HG03520 (cell line): ENCODE results near the gene RANBP10.

Experiments used
- ATAC-seq: cut with Tn5 transposase; IDR thresholded peaks from one replicate; pipeline ENCODE4 v1.9.1; 2021; ENCODE audit warnings: mild to moderate bottlenecking, moderate library complexity; ENCODE audit not compliant: unreplicated experiment

RANBP10 gene

DNA sequence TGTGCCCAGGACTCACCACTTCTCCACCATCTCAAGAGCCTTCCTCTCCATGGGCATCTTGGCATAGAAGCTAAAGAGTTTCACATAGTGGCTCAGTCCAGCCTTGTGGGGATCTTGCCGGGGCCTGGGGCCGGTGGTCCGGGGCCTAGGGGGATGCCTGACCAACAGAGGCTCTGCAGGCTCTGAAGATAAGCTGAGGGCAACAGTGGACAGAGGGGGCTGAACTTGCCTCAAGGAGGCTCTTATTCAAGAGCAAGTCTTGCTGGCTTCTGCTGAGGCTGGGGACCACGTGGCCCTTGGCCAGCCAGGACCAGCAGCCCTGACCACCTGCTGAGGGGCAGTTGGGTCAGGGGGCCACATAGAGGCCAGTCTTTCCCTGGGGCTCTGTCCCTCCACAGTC is 22.3 kb upstream of the RANBP10 start:
- ATAC-seq, result no peak

DNA sequence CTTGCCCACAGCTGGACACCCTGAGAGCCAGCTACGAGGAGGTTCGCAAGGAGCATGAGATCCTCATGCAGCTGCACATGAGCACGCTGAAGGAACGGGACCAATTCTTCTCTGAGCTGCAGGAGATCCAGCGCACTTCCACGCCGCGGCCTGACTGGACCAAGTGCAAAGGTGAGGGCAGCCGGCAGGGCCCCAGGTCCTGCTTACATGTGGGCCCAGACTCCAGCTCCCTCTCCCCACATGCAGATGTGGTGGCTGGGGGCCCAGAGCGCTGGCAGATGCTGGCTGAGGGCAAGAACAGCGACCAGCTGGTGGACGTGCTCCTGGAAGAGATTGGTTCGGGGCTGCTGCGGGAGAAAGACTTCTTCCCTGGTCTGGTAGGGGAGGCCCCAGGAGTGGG is 19.5 kb upstream of the RANBP10 start:
- ATAC-seq, result no peak

DNA sequence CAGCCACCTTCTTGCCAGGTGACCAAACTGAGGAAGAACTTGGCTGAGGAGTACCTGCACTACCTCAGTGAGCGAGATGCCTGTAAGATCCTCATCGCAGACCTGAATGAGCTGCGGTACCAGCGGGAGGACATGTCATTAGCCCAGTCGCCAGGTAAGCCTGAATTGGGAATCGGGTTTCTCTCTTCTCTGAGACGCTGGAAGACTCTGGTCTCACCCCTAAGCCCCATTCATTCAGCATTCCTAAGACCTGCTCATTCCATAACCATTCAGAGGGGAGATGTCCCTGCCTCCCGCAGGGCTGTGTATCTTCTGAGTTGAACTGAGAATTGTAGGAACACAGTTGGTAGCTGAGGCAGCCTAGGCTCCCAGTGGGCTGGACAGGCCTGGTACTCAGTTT is 18.8 kb upstream of the RANBP10 start:
- no peak for ATAC-seq

DNA sequence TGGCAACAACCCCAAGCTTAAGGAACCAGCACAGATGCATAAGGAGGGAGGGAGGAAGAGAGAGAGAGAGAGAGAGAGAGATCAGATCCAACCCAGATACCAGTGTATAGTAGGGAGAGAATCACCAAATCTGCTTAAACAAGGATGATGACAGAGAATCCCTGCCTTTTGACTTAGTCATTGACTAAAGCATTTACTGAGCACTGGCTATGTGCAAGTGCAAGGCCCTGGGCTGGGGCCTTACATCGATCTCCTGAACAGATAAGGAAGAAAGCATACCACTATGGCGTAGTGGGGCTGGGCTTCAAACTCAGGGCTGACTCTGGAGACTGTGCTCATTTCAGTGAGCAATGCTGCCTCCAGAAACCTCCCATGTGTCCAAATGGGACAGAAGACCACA is 16.2 kb upstream of the RANBP10 start:
- ATAC-seq, result no peak

DNA sequence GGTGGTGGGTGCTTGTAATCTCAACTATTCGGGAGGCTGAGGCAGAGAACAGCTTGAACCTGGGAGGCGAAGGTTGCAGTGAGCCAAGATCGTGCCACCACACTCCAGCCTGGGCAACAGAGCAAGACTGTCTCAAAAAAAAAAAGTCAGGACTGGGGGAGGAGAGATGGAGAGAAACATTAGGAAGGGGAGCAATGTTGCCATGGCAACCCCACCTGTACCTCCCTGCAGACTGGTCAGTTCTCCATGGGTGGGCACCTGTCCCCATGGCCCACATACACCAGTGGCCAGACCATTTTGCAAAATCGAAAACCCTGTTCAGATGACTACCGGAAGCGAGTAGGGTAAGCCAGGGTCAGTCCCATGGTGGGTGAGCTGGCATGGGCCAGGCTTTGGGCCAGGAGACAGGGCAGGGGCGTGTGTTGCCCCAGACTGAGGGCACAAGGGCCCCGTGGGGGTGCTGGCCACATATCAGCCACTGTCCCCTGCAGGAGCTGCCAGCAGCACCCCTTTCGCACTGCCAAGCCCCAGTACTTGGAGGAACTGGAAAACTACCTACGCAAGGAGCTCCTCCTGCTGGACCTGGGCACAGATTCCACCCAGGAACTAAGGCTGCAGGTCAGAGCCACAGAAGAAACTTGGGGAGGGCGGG is 14.4 kb upstream of the RANBP10 start:
- no peak for ATAC-seq

DNA sequence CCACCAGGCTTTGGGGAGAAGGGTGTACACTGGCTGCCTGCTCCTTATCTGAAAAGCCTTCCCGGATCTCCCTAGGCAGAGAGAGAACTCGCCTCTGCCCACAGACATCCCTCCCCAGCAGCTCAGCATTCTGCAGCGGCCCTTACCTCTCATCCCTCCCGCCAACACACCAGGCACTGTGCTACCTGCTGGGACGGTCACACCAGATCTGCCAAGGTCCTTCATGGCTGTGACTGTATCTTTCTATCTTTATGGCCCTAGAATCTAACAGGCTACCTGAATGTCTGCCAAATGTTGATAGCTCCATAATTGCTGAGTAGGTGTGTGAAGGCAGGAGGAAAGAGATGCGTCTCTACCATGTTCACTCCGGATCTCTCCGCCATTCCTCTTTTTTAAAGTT is 8.2 kb upstream of the RANBP10 start:
- ATAC-seq, result no peak

DNA sequence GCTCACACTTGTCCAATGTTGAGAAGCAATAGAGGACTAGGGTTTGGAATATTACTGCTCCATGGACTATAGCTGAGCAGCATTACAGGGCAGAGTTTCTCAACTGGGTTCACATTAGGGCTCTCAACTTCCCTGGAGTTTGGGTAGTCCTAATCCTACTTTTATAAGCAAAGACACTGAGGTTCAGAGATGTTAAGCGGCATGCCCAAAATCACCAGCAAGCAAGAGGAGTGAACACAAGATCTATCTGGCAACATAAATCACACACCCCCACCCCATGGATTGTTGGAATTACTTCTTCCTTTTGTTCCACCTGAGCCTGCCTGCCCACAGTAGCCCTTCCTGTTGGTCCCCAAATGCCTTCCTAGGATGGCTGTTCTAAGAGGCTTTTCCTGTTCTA is 5.5 kb upstream of the RANBP10 start:
- no peak for ATAC-seq

DNA sequence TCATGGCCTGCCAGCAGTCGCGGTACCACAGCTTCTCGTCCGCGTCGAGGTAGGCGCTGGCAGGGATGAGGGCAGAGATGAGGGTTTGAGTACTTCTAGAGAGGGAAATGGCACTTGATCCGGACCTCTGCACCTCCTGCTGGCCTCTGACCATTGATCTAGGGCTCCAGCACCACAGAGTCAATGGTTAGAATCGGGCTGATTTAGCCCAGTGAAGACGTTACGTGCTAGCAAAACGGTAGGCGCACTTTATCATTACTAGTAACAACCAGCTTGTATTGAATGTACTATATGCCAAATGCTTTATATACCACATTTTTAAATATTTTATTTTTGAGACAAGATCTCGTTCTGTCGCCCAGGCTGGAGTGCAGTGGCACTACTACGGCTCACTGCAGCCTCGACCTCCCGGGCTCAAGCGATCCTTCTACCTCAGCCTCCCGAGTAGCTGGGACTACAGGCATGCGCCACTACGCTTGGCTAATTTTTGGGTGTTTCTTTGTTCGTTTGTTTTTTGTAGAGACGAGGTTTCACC is 855 bp upstream of the RANBP10 start:
- no peak for ATAC-seq

DNA sequence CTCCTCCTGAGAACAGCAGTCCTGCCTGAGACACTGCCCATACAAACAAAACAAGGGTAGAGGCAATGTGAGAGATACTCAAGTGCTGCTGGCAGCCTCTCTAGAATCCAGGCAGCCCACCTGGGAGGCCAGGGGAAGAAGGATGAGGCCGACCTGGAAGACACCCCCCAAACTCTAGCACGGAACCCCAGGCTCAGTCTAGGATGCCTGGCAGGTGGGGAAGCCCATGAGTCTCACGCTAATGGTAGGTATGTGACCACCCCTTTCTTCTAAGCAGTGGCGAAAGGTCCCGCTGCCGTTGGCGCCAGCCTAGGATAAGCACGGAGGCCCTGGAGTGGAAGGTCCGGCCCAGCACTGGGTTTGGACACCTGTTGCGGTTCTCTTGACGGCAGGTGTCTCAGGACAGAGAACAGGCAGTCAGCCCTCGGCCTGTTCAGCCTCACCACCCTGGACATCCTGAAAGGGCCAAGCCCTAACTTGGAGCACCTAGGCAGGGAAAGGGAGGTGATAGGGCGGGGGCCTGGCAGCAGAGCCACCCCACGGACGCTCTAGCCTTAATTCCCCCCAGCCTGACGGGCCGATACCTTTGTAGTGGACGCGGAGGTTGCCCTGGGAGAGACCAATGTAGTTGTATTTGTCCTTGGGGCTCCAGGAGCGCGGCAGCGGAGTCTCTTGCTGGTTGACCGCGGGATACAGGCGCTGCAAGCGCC is 487 bp downstream of the RANBP10 start:
- peak; percentile 0 for ATAC-seq

DNA sequence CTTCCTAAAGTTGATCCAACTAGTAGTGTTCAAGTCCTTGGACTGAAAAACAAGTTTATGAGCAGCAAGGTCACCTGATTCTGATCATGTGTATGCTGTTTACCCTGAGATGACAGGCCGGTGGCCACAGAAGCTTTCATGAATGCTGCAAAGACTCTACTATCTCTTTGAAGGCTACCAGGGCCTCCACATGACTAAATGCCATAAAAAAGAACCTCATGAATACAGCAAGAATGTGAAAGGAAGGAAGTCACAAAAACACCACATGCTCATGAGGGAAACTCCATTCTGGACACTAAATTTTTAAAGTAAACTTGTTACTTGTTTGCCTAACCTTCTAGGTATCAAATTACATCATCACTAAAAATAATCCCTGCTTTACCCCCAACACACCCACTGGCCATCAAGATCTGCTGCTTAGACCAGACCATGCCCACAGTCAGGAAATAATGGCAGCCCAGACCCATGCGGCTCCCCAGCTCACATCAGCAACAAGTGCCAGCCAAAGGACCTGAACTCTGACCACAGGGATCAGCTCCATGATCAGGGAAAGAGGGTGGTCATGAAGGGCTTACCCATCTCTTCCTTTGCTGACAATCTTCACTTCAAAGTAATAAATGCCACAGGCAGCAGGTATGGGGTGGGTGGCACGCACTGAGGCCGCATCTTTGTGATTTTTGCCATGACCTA is 1.4 kb downstream of the RANBP10 start:
- ATAC-seq, result no peak

DNA sequence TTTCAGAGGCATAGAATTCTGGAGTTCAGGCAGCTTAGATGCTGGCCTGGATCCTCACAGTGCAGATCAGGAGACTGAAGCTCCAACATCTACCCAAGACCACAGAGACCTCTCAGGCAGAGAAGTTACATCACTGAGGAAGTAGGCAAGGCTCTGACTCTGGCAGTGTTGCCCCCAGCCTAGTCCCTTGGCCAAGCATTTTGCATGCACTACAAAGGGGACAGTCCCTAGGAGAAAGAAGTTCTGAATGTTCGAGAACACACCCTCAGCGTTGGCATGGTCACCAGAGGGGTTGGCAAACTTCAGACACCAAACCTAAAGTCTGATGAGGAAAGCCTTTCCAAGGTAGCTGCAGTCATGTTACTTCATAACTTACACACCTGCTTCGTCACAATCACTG is 2.5 kb downstream of the RANBP10 start:
- no peak for ATAC-seq

DNA sequence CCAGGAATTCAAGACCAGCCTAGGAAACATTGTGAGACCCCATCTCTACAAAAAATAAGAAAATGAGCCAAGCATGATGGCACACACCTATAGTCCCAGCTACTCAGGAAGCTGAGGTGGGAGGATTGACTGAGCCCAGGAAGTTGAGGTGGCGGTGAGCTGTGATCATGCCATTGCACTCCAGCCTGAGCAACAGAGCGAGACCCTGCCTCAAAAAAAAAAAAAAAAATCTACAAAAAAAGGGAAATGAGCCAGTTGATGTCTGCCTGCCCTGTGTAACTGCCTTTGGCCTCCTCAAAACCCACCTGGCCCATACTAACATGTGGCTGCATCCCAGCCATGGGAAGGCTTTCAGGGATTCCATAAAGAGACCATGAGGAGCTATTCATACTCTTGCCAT is 4.5 kb downstream of the RANBP10 start:
- no peak for ATAC-seq

DNA sequence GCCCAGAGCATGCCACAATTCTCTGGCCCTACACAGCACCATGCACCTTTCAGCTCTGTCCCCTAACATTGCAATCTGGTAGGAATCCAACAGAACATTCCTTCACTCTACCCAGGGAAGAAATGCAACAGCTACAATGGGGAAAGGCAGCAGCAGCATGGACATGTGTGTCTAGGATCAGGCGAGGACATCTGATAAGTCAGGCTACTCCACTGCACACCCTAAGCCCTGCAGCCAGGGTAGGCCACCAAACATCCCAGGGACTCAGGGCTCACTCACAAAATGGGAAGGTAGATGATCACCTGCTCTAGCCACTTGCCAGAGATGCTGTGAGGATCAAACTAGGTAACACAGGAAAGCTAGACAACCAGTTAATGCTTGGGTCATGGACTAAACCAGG is 5.1 kb downstream of the RANBP10 start:
- no peak for ATAC-seq

DNA sequence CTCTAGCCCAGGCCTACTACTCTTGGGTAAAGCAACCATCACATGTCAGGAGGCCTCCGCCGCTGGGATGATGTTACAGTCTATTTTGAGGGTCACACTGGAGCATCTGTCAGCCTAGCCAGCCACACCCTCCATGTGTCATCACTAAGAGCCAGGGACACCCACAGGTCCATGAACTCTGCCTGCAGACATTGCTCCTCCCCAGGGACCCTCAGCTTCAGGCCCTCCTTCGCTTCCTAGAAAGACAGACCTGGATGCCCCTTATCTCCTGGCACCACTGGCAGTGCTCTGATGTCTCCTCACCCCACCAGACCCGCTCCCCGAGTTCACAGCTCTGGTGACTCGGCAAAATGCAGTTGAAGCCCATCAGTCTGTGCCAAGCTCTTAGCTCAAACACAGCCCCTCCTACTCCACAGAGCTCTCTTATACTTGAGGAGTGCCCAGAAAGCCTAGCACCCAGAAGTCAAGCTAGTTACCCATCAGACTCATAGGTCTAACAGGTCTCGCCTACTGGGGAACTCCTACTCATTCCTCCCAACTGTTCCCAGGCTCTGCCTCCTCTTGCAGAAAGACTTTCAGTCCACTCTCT is 5.9 kb downstream of the RANBP10 start:
- ATAC-seq, result no peak

DNA sequence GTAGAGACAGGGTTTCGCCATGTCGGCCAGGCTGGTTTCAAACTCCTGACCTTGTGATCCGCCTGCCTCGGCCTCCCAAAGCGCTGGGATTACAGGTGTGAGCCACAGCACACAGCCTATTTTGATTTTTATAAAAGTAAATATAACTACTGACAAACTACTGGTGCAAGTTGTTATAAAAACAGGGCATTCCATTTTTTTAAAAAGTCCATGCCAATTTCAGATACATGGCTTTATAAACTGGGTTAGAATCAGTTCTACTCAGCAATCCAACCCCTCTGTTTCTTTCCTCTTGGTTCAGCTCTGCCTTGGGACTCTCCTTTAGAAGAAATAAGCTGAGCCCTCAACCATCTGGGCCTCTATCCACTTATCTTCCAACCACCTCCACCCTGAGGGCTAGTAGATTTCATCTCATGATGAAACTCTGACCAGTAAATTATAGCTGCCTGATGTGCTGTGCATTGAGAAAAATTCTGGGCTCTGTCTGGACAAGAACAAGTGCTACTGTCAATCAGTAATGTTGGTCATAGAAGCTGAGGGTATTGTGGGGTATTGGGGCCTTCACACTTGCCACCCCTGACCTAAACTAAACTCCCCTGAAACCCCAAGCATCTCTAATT is 10.2 kb downstream of the RANBP10 start:
- no peak for ATAC-seq

DNA sequence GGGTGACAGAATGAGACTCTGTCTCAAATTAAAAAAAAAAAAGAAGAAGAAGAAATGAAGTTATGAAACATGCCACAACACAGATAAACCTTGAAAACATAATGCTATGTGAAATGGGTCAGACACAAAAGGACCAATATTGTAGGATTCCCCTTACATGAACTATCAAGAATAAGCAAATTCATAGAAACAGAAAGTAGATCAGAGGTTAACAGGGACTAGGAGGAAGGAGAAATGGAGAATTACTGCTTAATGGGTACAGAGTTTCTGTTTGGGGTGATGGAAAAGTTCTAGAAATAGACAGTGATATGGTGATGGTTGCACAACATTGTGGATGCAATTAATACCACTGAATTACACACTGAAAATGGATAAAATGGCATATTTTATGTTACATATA is 16.3 kb downstream of the RANBP10 start:
- ATAC-seq, result no peak

DNA sequence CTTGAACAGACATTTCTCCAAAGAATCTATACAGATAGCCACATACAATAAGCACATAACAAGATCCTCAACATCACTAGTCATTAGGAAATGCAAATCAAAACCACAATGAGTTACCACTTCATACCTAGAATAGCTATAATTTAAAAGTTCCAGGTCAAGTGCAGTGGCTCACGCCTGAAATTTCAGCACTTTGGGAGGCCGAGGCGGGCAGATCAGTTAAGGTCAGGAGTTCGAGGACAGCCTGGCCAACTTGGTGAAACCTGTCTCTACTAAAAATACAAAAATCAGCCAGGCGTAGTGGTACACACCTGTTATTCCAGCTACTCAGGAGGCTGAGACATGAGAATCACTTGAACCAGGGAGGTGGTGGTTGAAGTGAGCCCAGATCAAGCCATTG is 19.9 kb downstream of the RANBP10 start:
- no peak for ATAC-seq

DNA sequence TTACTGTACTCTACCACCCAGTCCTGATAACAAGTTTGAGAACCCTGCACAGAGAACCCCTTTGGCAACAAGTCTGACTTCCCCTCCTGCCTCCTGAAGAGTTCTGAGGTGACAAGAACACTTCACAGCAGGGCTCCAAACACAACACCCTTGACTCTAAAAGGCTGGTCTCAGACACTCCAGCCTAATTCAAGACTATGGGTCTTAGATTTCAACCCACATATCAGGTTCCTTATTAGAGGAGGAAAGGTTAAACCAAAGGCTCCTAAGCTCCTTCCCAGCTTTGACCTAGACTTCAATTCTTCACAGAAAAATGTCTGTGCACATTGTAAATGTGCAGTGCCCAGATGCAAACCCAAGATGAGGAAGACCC is 23.0 kb downstream of the RANBP10 start:
- no peak for ATAC-seq

DNA sequence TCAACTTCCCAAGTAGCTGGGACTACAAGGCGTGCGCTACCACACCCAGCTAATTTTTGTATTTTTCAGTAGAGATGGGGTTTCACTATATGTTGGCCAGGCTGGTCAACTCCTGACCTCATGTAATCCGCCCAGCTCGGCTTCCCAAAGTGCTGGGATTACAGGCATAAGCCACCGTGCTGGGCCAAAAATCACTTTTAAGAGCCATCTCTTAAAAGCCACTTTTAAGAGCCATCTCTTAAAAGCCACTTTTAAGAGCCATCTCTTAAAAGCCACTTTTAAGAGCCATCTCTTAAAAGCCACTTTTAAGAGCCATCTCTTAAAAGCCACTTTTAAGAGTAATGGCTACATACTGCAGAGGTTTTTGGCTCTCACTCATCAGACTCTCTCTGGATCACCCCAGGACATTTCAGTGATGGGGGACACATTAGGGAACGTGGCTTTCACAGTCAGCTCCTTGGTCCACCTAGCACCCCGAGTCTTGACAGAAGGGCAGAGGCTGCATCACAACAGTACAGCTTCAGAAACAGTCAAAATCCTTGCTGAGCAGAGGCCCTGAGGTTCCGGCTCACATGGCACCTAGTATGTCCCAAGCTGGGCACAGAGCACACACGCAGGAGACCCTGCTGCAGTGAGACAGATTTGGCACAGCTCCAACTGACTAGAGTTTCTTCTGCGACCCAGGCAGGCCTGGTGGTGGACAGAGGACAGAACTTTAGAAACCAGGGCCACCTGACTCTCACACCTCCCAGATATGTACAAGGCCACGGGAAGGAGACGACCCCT is 23.6 kb downstream of the RANBP10 start:
- ATAC-seq, result no peak

DNA sequence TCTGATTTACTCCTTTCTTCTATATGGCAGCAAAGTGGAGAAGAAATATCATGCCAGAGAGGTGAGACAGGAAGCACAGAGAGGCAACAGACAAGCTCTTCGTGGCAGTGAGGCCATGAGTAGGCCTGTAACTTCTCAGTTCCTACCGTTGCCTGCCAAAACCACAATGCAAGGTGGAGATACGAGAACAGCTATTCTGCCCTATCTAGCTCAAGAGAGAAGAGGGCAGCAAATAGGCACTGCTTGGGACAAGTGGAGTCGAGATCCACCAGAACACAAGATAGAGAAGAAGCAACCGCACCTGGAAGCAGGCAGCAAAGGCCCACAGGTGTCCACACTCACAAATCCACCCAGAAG is 24.8 kb downstream of the RANBP10 start:
- ATAC-seq, result no peak
